HCT116 (cell line): ENCODE measurements around the gene MAPK6. TPM values are rescaled to one million over a fixed set of nuclear protein-coding genes. Genes with fewer than 3 reads are reported as not detected.

Experiments
- ATAC-seq: fragments of 200-7000 bp; cut with Tn5 transposase; 2 replicates; pipeline ENCODE4 v1.9.1; 2020; ENCODE audit warnings: mild to moderate bottlenecking, moderate library complexity
- BruUV-seq: library from RNA; stranded (reverse); fragments of 400-500 nt; replicated peaks from 2 replicates; lab custom pipeline; 2021; lab: Mats Ljungman, UMichigan
- CTCF ChIA-PET: fragments of 300-600 bp; sonication (Branson Sonifier 250); formaldehyde crosslinking; loops from one replicate; lab custom pipeline; 2021; ENCODE audit warnings: antibody characterized with exemption; lab: Charles Lee
- POLR2A ChIA-PET: fragments of 300-600, 350-600 bp; sonication (Branson Sonifier 250); formaldehyde crosslinking; loops from one replicate; lab custom pipeline; 2021; ENCODE audit warnings: antibody characterized with exemption; lab: Charles Lee
- RAD21 ChIA-PET, 2 experiments: fragments of 300-600 bp; sonication (Branson Sonifier 250); formaldehyde crosslinking; loops; one replicate each; lab custom pipeline; 2023; ENCODE audit warnings: low total read pairs in 2 of 2; ENCODE audit not compliant: uncharacterized antibody in 2 of 2, unreplicated experiment in 2 of 2, low non-redundant PET in 1 of 2; lab: Charles Lee
- DNase-seq: peaks from one replicate; pipeline ENCODE4 v3.0.0-alpha.2; 2010; ENCODE audit warnings: low read depth, low spot score
- H2AFZ ChIP-seq: fragments of 200-600 bp; shearing (Covaris generic), sonication (generic); 2 replicates; pipeline ENCODE4 v1.6.1; 2017; ENCODE audit warnings: low read depth, mixed run types, mixed read lengths, antibody characterized with exemption, low read length; ENCODE audit not compliant: poor library complexity, severe bottlenecking
- H3K27ac ChIP-seq: 2 replicates; pipeline ENCODE4 v1.5.1; 2012; ENCODE audit warnings: low read depth, low read length
- H3K27me3 ChIP-seq: fragments of 200-600 bp; sonication (generic); 2 replicates; pipeline ENCODE4 v1.6.1; 2016; ENCODE audit warnings: mixed run types, low read length, mixed read lengths; ENCODE audit not compliant: insufficient read depth
- H3K36me3 ChIP-seq, 2 experiments: fragments of 200-500 bp in 1 of 2; fragments of 200-600 bp in 1 of 2; sonication (Bioruptor generic) in 1 of 2; sonication (generic) in 1 of 2; 2 replicates each; pipeline versions ENCODE4 v1.5.1 to v1.6.1; 2014 to 2016; ENCODE audit warnings: low read length in 2 of 2, inconsistent platforms in 1 of 2, mixed read lengths in 1 of 2, mixed run types in 1 of 2; ENCODE audit not compliant: insufficient read depth in 2 of 2, control insufficient read depth in 1 of 2
- H3K4me1 ChIP-seq, 2 experiments: fragments of 200-600 bp in 1 of 2; sonication (generic) in 1 of 2; 2 replicates each; pipeline versions ENCODE4 v1.5.1 to v1.6.1; 2012 to 2017; ENCODE audit warnings: low read length in 2 of 2, inconsistent platforms in 1 of 2, mild to moderate bottlenecking in 1 of 2, mixed read lengths in 1 of 2, mixed run types in 1 of 2, moderate library complexity in 1 of 2; ENCODE audit not compliant: insufficient read depth in 2 of 2, control insufficient read depth in 1 of 2
- H3K4me2 ChIP-seq: fragments of 200-600 bp; sonication (generic); 2 replicates; pipeline ENCODE4 v1.6.1; 2017; ENCODE audit warnings: mixed run types, low read length, mixed read lengths
- H3K4me3 ChIP-seq, 2 experiments: fragments of 200-600 bp in 1 of 2; sonication (generic) in 1 of 2; replicated peaks in 1 of 2; 2 replicates each; pipeline ENCODE4 v1.5.1; 2011 to 2016; ENCODE audit warnings: low read length in 2 of 2, control low read depth in 1 of 2, low read depth in 1 of 2, mild to moderate bottlenecking in 1 of 2, mixed read lengths in 1 of 2, mixed run types in 1 of 2
- H3K79me2 ChIP-seq: fragments of 200-600 bp; sonication (generic); 2 replicates; pipeline ENCODE4 v1.6.1; 2017; ENCODE audit warnings: mild to moderate bottlenecking, mixed run types, low read length, moderate library complexity, mixed read lengths; ENCODE audit not compliant: insufficient read depth
- H3K9ac ChIP-seq: fragments of 200-600 bp; sonication (generic); 2 replicates; pipeline ENCODE4 v1.6.1; 2016; ENCODE audit warnings: low read length, mixed read lengths
- H3K9me2 ChIP-seq: fragments of 200-600 bp; sonication (generic), shearing (Covaris generic); 2 replicates; pipeline ENCODE4 v1.6.1; 2017; ENCODE audit warnings: mixed run types, mild to moderate bottlenecking, moderate library complexity; ENCODE audit not compliant: insufficient read depth
- H3K9me3 ChIP-seq, 2 experiments: fragments of 200-500 bp in 1 of 2; fragments of 200-600 bp in 1 of 2; sonication (Bioruptor generic) in 1 of 2; sonication (generic) in 1 of 2; 2 replicates each; pipeline ENCODE4 v1.6.1; 2014 to 2017; ENCODE audit warnings: low read length in 2 of 2, mixed read lengths in 2 of 2, inconsistent platforms in 1 of 2, low read depth in 1 of 2, mild to moderate bottlenecking in 1 of 2, mixed run types in 1 of 2, moderate library complexity in 1 of 2; ENCODE audit not compliant: control insufficient read depth in 1 of 2, insufficient read depth in 1 of 2
- H4K20me1 ChIP-seq: fragments of 200-600 bp; sonication (generic), shearing (Covaris generic); 2 replicates; pipeline ENCODE4 v1.6.1; 2017; ENCODE audit warnings: mixed run types, mild to moderate bottlenecking, moderate library complexity; ENCODE audit not compliant: insufficient read depth
- EGR1 ChIP-seq: IDR thresholded peaks from 2 replicates; pipeline ENCODE4 v1.6.1; 2012; ENCODE audit warnings: low read depth
- FOSL1 ChIP-seq: IDR thresholded peaks from 2 replicates; pipeline ENCODE4 v1.6.1; 2012; ENCODE audit warnings: low read depth
- POLR2A ChIP-seq: IDR thresholded peaks from 2 replicates; pipeline ENCODE4 v1.7.0; 2011; ENCODE audit warnings: borderline replicate concordance; ENCODE audit not compliant: insufficient read depth, insufficient read length; ENCODE audit errors: extremely low read depth
- POLR2AphosphoS5 ChIP-seq: IDR thresholded peaks from 2 replicates; pipeline ENCODE4 v1.6.1; 2011; ENCODE audit warnings: mild to moderate bottlenecking, low read depth, low read length, moderate library complexity
- RAD21 ChIP-seq: IDR thresholded peaks from 2 replicates; pipeline ENCODE4 v1.6.1; 2012; ENCODE audit warnings: low read depth, mild to moderate bottlenecking
- SIN3A ChIP-seq: IDR thresholded peaks from 2 replicates; pipeline ENCODE4 v1.6.1; 2012; ENCODE audit warnings: low read depth
- SP1 ChIP-seq: IDR thresholded peaks from 2 replicates; pipeline ENCODE4 v1.6.1; 2012; ENCODE audit warnings: low read depth
- TCF7L2 ChIP-seq: IDR thresholded peaks from 2 replicates; pipeline ENCODE4 v1.7.0; 2011; ENCODE audit warnings: borderline replicate concordance, inconsistent platforms; ENCODE audit not compliant: insufficient read depth, insufficient read length; ENCODE audit errors: extremely low read depth
- YY1 ChIP-seq: IDR thresholded peaks from 2 replicates; pipeline ENCODE4 v1.6.1; 2011; ENCODE audit warnings: low read length, low read depth, moderate library complexity, mild to moderate bottlenecking; ENCODE audit not compliant: insufficient replicate concordance; ENCODE audit errors: extremely low read depth
- ZBTB33 ChIP-seq: IDR thresholded peaks from 2 replicates; pipeline ENCODE4 v1.6.1; 2011; ENCODE audit warnings: mild to moderate bottlenecking, low read length, moderate library complexity; ENCODE audit not compliant: insufficient replicate concordance; ENCODE audit errors: extremely low read depth
- intact Hi-C: fragments of 100-400 bp; cut with micrococcal nuclease; formaldehyde crosslinking; loops from 2 replicates; pipeline ENCODE4 v1.10.0; 2022
- total RNA-seq: library from RNA; stranded (reverse); gene quantifications from one replicate; pipeline ENCODE4 v1.2.1, GENCODE V29; 2021; ENCODE audit not compliant: unreplicated experiment
- TF ChIP-seq, protein P1 (sequence below): IDR thresholded peaks from 2 replicates; pipeline ENCODE4 v1.6.1; 2012
- TF ChIP-seq, protein P2 (sequence below), 3 experiments: fragments of 200-600 bp in 1 of 3; sonication (generic) in 1 of 3; IDR thresholded peaks in 2 of 3; conservative IDR thresholded peaks in 1 of 3; 2 replicates each; pipeline ENCODE4 v1.5.1; 2012 to 2017; ENCODE audit warnings: low read depth in 2 of 3, low read length in 2 of 3, antibody characterized with exemption in 1 of 3, borderline replicate concordance in 1 of 3, control low read depth in 1 of 3, mild to moderate bottlenecking in 1 of 3, mixed read lengths in 1 of 3, mixed run types in 1 of 3, moderate library complexity in 1 of 3; ENCODE audit not compliant: insufficient read depth in 1 of 3
- TF ChIP-seq, protein P3 (sequence below): IDR thresholded peaks from 2 replicates; pipeline ENCODE4 v1.6.1; 2012

The MAPK6 gene
- total RNA-seq, 1 experiment from 2014 or later = 57.4 TPM

GRCh38 chr15:52067545-52067926 is 48.5 kb downstream of the MAPK6 start:
- no peak for ATAC-seq
- TF ChIP-seq SP1 (no peak), POLR2AphosphoS5 (0 out of 2 replicates have a peak, but pooled peaks have one; percentile 11)
- Histone ChIP-seq H3K9ac (no peak overlapping the region), H4K20me1 (no peaks in the 10 kb centered on the region), H3K27me3 (no peaks in the 10 kb centered on the region), H3K4me2 (no peak overlapping the region), H3K4me3 (no peak overlapping the region), H2AFZ (no peak overlapping the region), H3K9me2 (no peaks in the 10 kb centered on the region), H3K4me1 (no peaks in the 10 kb centered on the region), H3K36me3 (peaks cover 7 to 12% of the 10 kb centered on the region in 2 experiments; a peak in 3 of 4 replicates), H3K9me3 (no peaks in the 10 kb centered on the region), H3K27ac (no peak overlapping the region), H3K79me2 (no peaks in the 10 kb centered on the region)
- intact Hi-C loops = no loop called here
- RAD21 ChIA-PET = no interaction called here
- no TSS peak for BruUV-seq
- POLR2A ChIA-PET = no interaction called here
- CTCF ChIA-PET = interaction anchor here (2.5 kb wide), 1 partner anchor 11 kb away, joined by 10 read pairs; no protein-coding TSS in a partner anchor
- DNase-seq = no peak

GRCh38 chr15:52068004-52068615 is 49.1 kb downstream of the MAPK6 start:
- TF ChIP-seq, protein P1, sequence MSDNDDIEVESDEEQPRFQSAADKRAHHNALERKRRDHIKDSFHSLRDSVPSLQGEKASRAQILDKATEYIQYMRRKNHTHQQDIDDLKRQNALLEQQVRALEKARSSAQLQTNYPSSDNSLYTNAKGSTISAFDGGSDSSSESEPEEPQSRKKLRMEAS = no peak
- TF ChIP-seq SIN3A = no peak
- TF ChIP-seq, protein P2, sequence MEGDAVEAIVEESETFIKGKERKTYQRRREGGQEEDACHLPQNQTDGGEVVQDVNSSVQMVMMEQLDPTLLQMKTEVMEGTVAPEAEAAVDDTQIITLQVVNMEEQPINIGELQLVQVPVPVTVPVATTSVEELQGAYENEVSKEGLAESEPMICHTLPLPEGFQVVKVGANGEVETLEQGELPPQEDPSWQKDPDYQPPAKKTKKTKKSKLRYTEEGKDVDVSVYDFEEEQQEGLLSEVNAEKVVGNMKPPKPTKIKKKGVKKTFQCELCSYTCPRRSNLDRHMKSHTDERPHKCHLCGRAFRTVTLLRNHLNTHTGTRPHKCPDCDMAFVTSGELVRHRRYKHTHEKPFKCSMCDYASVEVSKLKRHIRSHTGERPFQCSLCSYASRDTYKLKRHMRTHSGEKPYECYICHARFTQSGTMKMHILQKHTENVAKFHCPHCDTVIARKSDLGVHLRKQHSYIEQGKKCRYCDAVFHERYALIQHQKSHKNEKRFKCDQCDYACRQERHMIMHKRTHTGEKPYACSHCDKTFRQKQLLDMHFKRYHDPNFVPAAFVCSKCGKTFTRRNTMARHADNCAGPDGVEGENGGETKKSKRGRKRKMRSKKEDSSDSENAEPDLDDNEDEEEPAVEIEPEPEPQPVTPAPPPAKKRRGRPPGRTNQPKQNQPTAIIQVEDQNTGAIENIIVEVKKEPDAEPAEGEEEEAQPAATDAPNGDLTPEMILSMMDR (IDR thresholded peaks at IDR 0.05 in 2 of 3, conservative IDR thresholded peaks at IDR 0.05 in 1 of 3; ENCODE audit: borderline replicate concordance in 1 of 3, insufficient read depth in 1 of 3, low read depth in 2 of 3, low read length in 2 of 3) = no peak
- no peak for TF ChIP-seq YY1
- no peak for TF ChIP-seq TCF7L2
- no peak for TF ChIP-seq RAD21
- no peak for TF ChIP-seq EGR1
- TF ChIP-seq ZBTB33 = no peak
- TF ChIP-seq, protein P3, sequence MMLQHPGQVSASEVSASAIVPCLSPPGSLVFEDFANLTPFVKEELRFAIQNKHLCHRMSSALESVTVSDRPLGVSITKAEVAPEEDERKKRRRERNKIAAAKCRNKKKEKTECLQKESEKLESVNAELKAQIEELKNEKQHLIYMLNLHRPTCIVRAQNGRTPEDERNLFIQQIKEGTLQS = no peak
- no peak for TF ChIP-seq FOSL1
- TF ChIP-seq POLR2A = no peak
- no peak overlapping the region for H2AFZ ChIP-seq
- H3K79me2 ChIP-seq = no peaks in the 10 kb centered on the region
- no peaks in the 10 kb centered on the region for H3K27me3 ChIP-seq
- H4K20me1 ChIP-seq = no peaks in the 10 kb centered on the region
- no TSS peak for BruUV-seq
- DNase-seq (no peak), ATAC-seq (no peak)
- ChIA-PET CTCF (interaction anchor here (2.5 kb wide), 1 partner anchor 11 kb away, joined by 10 read pairs; no protein-coding TSS in a partner anchor), RAD21 (no interaction called here), POLR2A (no interaction called here)
- H3K27ac ChIP-seq = no peak overlapping the region
- H3K9me3 ChIP-seq = no peaks in the 10 kb centered on the region
- H3K36me3 ChIP-seq = peaks cover 6 to 8% of the 10 kb centered on the region in 2 experiments; a peak in 3 of 4 replicates
- H3K4me1 ChIP-seq = no peaks in the 10 kb centered on the region
- intact Hi-C loops = no loop called here
- no peak overlapping the region for H3K9ac ChIP-seq
- H3K4me2 ChIP-seq = no peak overlapping the region
- H3K9me2 ChIP-seq = no peaks in the 10 kb centered on the region
- no peak overlapping the region for H3K4me3 ChIP-seq
